ENCODE measurements around the gene SCGB1D2.

SCGB1D2 gene

GRCh38 chr11:62221498-62221897 lies 20.5 kb upstream of the SCGB1D2 start:
- no peak overlapping the region for H3K4me2 ChIP-seq (ENCODE audit: low read length)
- no peak overlapping the region for H3K9ac ChIP-seq (ENCODE audit: low read depth, low read length)
- no peaks in the 10 kb centered on the region for H3K4me1 ChIP-seq (ENCODE audit: control insufficient read depth, insufficient read depth, low read length)
- peaks cover 8% of the 10 kb centered on the region for H3K27me3 ChIP-seq (ENCODE audit: control insufficient read depth, insufficient read depth, low read length)
- no peaks in the 10 kb centered on the region for H3K36me3 ChIP-seq (ENCODE audit: insufficient read depth, low read length)
- peaks cover 13% of the 10 kb centered on the region for H3K9me3 ChIP-seq (replicated peaks; ENCODE audit: low read length)
- no peak overlapping the region for H3K4me3 ChIP-seq (ENCODE audit: low read length)

- Histone ChIP-seq H3K9ac (ENCODE audit: low read depth, low read length) (no peak overlapping the region), H3K4me3 (ENCODE audit: low read length) (no peak overlapping the region), H3K36me3 (ENCODE audit: insufficient read depth, low read length) (no peaks in the 10 kb centered on the region), H3K27me3 (ENCODE audit: control insufficient read depth, insufficient read depth, low read length) (no peaks in the 10 kb centered on the region), H3K9me3 (replicated peaks; ENCODE audit: low read length) (peaks cover 13% of the 10 kb centered on the region), H3K4me2 (ENCODE audit: low read length) (no peak overlapping the region), H3K4me1 (ENCODE audit: control insufficient read depth, insufficient read depth, low read length) (no peaks in the 10 kb centered on the region)
These were observed 18.9 kb upstream of the SCGB1D2 start for GRCh38 chr11:62223095-62223494.

- no peak overlapping the region for H3K4me2 ChIP-seq (ENCODE audit: low read length)
- H3K4me1 ChIP-seq (ENCODE audit: control insufficient read depth, insufficient read depth, low read length): no peaks in the 10 kb centered on the region
- no peak overlapping the region for H3K9ac ChIP-seq (ENCODE audit: low read depth, low read length)
- no peaks in the 10 kb centered on the region for H3K36me3 ChIP-seq (ENCODE audit: insufficient read depth, low read length)
- H3K9me3 ChIP-seq (replicated peaks; ENCODE audit: low read length): no peaks in the 10 kb centered on the region
- no peak overlapping the region for H3K4me3 ChIP-seq (ENCODE audit: low read length)
- H3K27me3 ChIP-seq (ENCODE audit: control insufficient read depth, insufficient read depth, low read length): peaks cover 56% of the 10 kb centered on the region
These were observed 8.3 kb upstream of the SCGB1D2 start for GRCh38 chr11:62233730-62234129.

- Histone ChIP-seq H3K27me3 (ENCODE audit: control insufficient read depth, insufficient read depth, low read length) (peaks cover 57% of the 10 kb centered on the region), H3K36me3 (ENCODE audit: insufficient read depth, low read length) (no peaks in the 10 kb centered on the region), H3K4me2 (ENCODE audit: low read length) (no peak overlapping the region), H3K9me3 (replicated peaks; ENCODE audit: low read length) (no peaks in the 10 kb centered on the region), H3K4me3 (ENCODE audit: low read length) (no peak overlapping the region), H3K4me1 (ENCODE audit: control insufficient read depth, insufficient read depth, low read length) (no peaks in the 10 kb centered on the region), H3K9ac (ENCODE audit: low read depth, low read length) (no peak overlapping the region)
These were observed 5.9 kb upstream of the SCGB1D2 start for GRCh38 chr11:62236187-62236586.

GRCh38 chr11:62237499-62237898 lies 4.5 kb upstream of the SCGB1D2 start:
- Histone ChIP-seq H3K4me1 (ENCODE audit: control insufficient read depth, insufficient read depth, low read length) (no peaks in the 10 kb centered on the region), H3K4me2 (ENCODE audit: low read length) (no peak overlapping the region), H3K4me3 (ENCODE audit: low read length) (no peak overlapping the region), H3K9me3 (replicated peaks; ENCODE audit: low read length) (no peaks in the 10 kb centered on the region), H3K27me3 (ENCODE audit: control insufficient read depth, insufficient read depth, low read length) (peaks cover 56% of the 10 kb centered on the region), H3K36me3 (ENCODE audit: insufficient read depth, low read length) (no peaks in the 10 kb centered on the region), H3K9ac (ENCODE audit: low read depth, low read length) (no peak overlapping the region)

GRCh38 chr11:62238151-62238550 lies 3.9 kb upstream of the SCGB1D2 start:
- H3K27me3 ChIP-seq (ENCODE audit: control insufficient read depth, insufficient read depth, low read length): peaks cover 54% of the 10 kb centered on the region
- H3K9me3 ChIP-seq (replicated peaks; ENCODE audit: low read length): no peaks in the 10 kb centered on the region
- no peaks in the 10 kb centered on the region for H3K36me3 ChIP-seq (ENCODE audit: insufficient read depth, low read length)
- no peak overlapping the region for H3K4me2 ChIP-seq (ENCODE audit: low read length)
- H3K4me3 ChIP-seq (ENCODE audit: low read length): no peak overlapping the region
- H3K4me1 ChIP-seq (ENCODE audit: control insufficient read depth, insufficient read depth, low read length): no peaks in the 10 kb centered on the region
- H3K9ac ChIP-seq (ENCODE audit: low read depth, low read length): no peak overlapping the region

GRCh38 chr11:62241095-62241494 lies 944 bp upstream of the SCGB1D2 start:
- no peak overlapping the region for H3K4me2 ChIP-seq (ENCODE audit: low read length)
- no peak overlapping the region for H3K4me3 ChIP-seq (ENCODE audit: low read length)
- H3K9ac ChIP-seq (ENCODE audit: low read depth, low read length): no peak overlapping the region
- H3K4me1 ChIP-seq (ENCODE audit: control insufficient read depth, insufficient read depth, low read length): no peaks in the 10 kb centered on the region
- no peaks in the 10 kb centered on the region for H3K36me3 ChIP-seq (ENCODE audit: insufficient read depth, low read length)
- H3K9me3 ChIP-seq (replicated peaks; ENCODE audit: low read length): no peaks in the 10 kb centered on the region
- peaks cover 36% of the 10 kb centered on the region for H3K27me3 ChIP-seq (ENCODE audit: control insufficient read depth, insufficient read depth, low read length)

GRCh38 chr11:62245271-62245753 lies 3.3 kb downstream of the SCGB1D2 start:
- Histone ChIP-seq H3K9ac (ENCODE audit: low read depth, low read length) (no peak overlapping the region), H3K9me3 (replicated peaks; ENCODE audit: low read length) (no peaks in the 10 kb centered on the region), H3K27me3 (ENCODE audit: control insufficient read depth, insufficient read depth, low read length) (peaks cover 4% of the 10 kb centered on the region), H3K4me2 (ENCODE audit: low read length) (no peak overlapping the region), H3K36me3 (ENCODE audit: insufficient read depth, low read length) (no peaks in the 10 kb centered on the region), H3K4me1 (ENCODE audit: control insufficient read depth, insufficient read depth, low read length) (no peaks in the 10 kb centered on the region), H3K4me3 (ENCODE audit: low read length) (no peak overlapping the region)

GRCh38 chr11:62251698-62252097 lies 9.7 kb downstream of the SCGB1D2 start:
- Histone ChIP-seq H3K36me3 (ENCODE audit: insufficient read depth, low read length) (no peaks in the 10 kb centered on the region), H3K4me2 (ENCODE audit: low read length) (no peak overlapping the region), H3K9ac (ENCODE audit: low read depth, low read length) (no peak overlapping the region), H3K9me3 (replicated peaks; ENCODE audit: low read length) (peaks cover 8% of the 10 kb centered on the region), H3K4me1 (ENCODE audit: control insufficient read depth, insufficient read depth, low read length) (no peaks in the 10 kb centered on the region), H3K4me3 (ENCODE audit: low read length) (no peak overlapping the region), H3K27me3 (ENCODE audit: control insufficient read depth, insufficient read depth, low read length) (no peaks in the 10 kb centered on the region)

GRCh38 chr11:62253999-62254542 lies 12.0 kb downstream of the SCGB1D2 start:
- H3K9ac ChIP-seq (ENCODE audit: low read depth, low read length): no peak overlapping the region
- H3K4me1 ChIP-seq (ENCODE audit: control insufficient read depth, insufficient read depth, low read length): no peaks in the 10 kb centered on the region
- no peak overlapping the region for H3K4me2 ChIP-seq (ENCODE audit: low read length)
- no peaks in the 10 kb centered on the region for H3K36me3 ChIP-seq (ENCODE audit: insufficient read depth, low read length)
- H3K27me3 ChIP-seq (ENCODE audit: control insufficient read depth, insufficient read depth, low read length): no peaks in the 10 kb centered on the region
- H3K9me3 ChIP-seq (replicated peaks; ENCODE audit: low read length): peaks cover 8% of the 10 kb centered on the region
- H3K4me3 ChIP-seq (ENCODE audit: low read length): no peak overlapping the region

GRCh38 chr11:62256281-62256680 lies 14.2 kb downstream of the SCGB1D2 start:
- Histone ChIP-seq H3K27me3 (ENCODE audit: control insufficient read depth, insufficient read depth, low read length) (peaks cover 8% of the 10 kb centered on the region), H3K36me3 (ENCODE audit: insufficient read depth, low read length) (no peaks in the 10 kb centered on the region), H3K9me3 (replicated peaks; ENCODE audit: low read length) (peaks cover 8% of the 10 kb centered on the region), H3K4me3 (ENCODE audit: low read length) (no peak overlapping the region), H3K4me1 (ENCODE audit: control insufficient read depth, insufficient read depth, low read length) (no peaks in the 10 kb centered on the region), H3K9ac (ENCODE audit: low read depth, low read length) (no peak overlapping the region), H3K4me2 (ENCODE audit: low read length) (no peak overlapping the region)

- no peak overlapping the region for H3K4me3 ChIP-seq (ENCODE audit: low read length)
- no peaks in the 10 kb centered on the region for H3K9me3 ChIP-seq (replicated peaks; ENCODE audit: low read length)
- H3K36me3 ChIP-seq (ENCODE audit: insufficient read depth, low read length): no peaks in the 10 kb centered on the region
- H3K27me3 ChIP-seq (ENCODE audit: control insufficient read depth, insufficient read depth, low read length): peaks cover 14% of the 10 kb centered on the region
- no peak overlapping the region for H3K9ac ChIP-seq (ENCODE audit: low read depth, low read length)
- H3K4me2 ChIP-seq (ENCODE audit: low read length): no peak overlapping the region
- peaks cover 10% of the 10 kb centered on the region for H3K4me1 ChIP-seq (ENCODE audit: control insufficient read depth, insufficient read depth, low read length)
These were observed 18.4 kb downstream of the SCGB1D2 start for GRCh38 chr11:62260261-62260953.

All from skeletal muscle satellite cell (primary cell).